Mononuclear cell (primary cell): ENCODE data around the gene FADS2. TPM values are rescaled to one million over a fixed set of nuclear protein-coding genes. Genes with fewer than 3 reads are reported as not detected.

Experiments
- H3K27me3 ChIP-seq: 2 replicates; pipeline ENCODE4 v1.6.0; 2011; ENCODE audit warnings: low read length, control low read depth; ENCODE audit not compliant: insufficient read depth
- H3K4me1 ChIP-seq: 2 replicates; pipeline ENCODE4 v1.5.1; 2011; ENCODE audit warnings: mild to moderate bottlenecking, low read length, control low read depth; ENCODE audit not compliant: insufficient read depth
- H3K4me3 ChIP-seq: 2 replicates; pipeline ENCODE4 v1.5.1; 2011; ENCODE audit warnings: mild to moderate bottlenecking, low read length, moderate library complexity
- H3K9me3 ChIP-seq: 2 replicates; pipeline ENCODE4 v1.5.1; 2011; ENCODE audit warnings: low read depth, mild to moderate bottlenecking, control low read depth, low read length
- total RNA-seq: library from RNA; depleted of rRNA; stranded (reverse); fragments of >200 nt; gene quantifications from one replicate; pipeline ENCODE4 v1.2.3, GENCODE V29; 2012

FADS2 gene
- total RNA-seq, 1 donor, result 12.8 TPM

DNA sequence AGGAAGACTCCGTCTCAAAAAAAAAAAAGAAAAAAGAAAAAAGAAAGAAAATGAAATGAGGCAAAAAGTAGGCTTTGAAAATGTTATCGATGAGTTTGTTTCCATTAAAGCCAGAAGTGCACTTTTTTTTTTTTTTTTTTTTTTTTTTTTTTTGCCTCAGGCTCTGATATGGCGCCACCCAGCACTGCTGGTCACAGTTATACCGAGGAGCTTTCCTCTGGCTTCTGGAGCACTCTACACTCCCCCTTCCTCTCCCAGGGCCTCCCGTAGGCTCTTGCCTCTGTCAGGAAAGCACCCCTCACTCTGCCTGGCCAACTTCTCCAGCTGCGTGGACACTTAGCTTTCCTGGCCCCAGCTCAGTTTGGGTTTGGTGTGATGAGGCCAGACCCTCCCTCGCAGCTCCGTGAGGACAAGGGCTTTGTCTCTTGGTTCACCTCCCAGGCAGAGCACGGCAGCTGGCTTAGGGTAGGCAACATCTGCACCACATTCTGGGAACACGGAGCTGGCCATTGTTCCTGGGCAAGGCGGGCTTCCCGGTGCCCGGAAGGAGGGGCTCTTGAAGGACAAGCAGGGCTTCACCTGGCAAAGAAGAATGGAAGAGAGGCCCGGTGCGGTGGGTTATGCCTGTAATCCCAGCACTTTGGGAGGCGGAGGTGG lies 16.9 kb downstream of the FADS2 start:
- H3K9me3 ChIP-seq, result no peaks in the 10 kb centered on the region
- H3K27me3 ChIP-seq, result no peaks in the 10 kb centered on the region
- H3K4me3 ChIP-seq, result no peak overlapping the region
- no peaks in the 10 kb centered on the region for H3K4me1 ChIP-seq

- no peak overlapping the region for H3K4me3 ChIP-seq
- H3K9me3 ChIP-seq, result no peaks in the 10 kb centered on the region
- no peaks in the 10 kb centered on the region for H3K27me3 ChIP-seq
- no peaks in the 10 kb centered on the region for H3K4me1 ChIP-seq
Observed at GRCh38 chr11:61846362-61847020, 18.4 kb downstream of the FADS2 start.

DNA sequence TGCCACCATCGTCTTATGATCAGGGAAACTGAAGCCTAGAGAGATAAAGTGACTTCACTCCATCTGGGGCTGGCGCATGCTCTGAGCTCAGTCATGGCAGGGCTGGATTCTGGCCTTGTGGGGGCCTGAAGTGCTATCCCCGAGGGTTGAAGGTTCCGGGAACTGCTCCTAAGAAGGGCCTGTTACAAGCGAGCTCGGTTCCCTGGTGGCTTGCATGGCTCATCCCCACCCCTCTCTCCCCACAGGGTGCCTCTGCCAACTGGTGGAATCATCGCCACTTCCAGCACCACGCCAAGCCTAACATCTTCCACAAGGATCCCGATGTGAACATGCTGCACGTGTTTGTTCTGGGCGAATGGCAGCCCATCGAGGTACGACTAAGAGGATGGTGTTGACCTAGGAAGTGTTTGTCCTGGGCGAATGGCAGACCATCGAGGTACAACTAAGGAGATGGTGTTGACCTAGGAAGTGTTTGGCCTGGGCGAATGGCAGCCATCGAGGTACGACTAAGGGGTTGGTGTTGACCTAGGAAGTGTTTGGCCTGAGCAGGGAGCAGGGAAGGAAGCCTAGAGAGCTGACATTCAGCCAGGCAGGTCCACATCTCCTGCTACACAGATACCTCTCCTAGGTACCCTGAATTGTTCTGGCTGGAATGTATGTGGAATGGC lies 19.9 kb downstream of the FADS2 start:
- no peaks in the 10 kb centered on the region for H3K4me1 ChIP-seq
- no peaks in the 10 kb centered on the region for H3K9me3 ChIP-seq

DNA sequence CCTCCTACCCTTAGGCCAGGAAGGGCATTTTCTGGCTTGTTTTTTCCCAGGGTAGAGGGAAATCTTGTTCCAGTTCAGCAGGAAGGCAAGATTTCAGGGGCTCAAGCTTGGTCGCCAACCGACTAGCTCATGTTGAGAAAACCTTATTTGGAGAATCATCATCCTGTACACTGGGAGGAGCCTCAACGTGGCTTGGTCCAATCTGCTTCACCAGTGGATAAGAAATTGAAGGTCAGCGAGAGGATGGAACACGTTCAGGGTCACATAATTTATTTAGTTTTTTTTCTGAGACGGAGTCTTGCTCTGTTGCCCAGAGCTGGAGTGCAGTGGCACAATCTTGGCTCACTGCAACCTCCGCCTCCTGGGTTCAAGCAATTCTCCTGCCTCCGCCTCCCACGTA lies 20.5 kb downstream of the FADS2 start:
- Histone ChIP-seq H3K4me3 (no peak overlapping the region), H3K4me1 (no peaks in the 10 kb centered on the region), H3K9me3 (no peaks in the 10 kb centered on the region), H3K27me3 (no peaks in the 10 kb centered on the region)

More for the DNA sequence above, 19.9 kb downstream of the FADS2 start:
- Histone ChIP-seq H3K4me3 (no peak overlapping the region), H3K27me3 (no peaks in the 10 kb centered on the region)

DNA sequence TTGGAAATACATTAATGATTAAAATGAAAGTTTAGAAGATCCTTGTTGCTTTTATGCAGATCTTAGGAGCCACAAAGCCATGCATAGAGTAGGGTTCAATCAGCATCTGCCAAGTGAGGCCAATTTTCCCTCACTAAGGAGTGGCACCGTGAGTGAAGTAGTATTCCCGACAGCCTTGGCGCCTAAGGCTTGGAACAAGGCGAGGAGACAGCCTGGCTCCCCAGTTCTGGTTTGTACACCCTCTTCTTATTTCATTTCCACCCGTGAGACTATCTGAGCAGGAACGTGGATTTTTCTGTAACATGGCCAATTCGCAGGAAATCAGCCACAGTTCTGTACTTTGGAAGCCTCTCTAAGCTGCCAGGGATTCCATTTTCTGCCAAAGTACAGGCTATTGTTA lies 22.6 kb downstream of the FADS2 start:
- Histone ChIP-seq H3K9me3 (no peaks in the 10 kb centered on the region), H3K4me3 (no peak overlapping the region), H3K27me3 (no peaks in the 10 kb centered on the region), H3K4me1 (no peaks in the 10 kb centered on the region)

DNA sequence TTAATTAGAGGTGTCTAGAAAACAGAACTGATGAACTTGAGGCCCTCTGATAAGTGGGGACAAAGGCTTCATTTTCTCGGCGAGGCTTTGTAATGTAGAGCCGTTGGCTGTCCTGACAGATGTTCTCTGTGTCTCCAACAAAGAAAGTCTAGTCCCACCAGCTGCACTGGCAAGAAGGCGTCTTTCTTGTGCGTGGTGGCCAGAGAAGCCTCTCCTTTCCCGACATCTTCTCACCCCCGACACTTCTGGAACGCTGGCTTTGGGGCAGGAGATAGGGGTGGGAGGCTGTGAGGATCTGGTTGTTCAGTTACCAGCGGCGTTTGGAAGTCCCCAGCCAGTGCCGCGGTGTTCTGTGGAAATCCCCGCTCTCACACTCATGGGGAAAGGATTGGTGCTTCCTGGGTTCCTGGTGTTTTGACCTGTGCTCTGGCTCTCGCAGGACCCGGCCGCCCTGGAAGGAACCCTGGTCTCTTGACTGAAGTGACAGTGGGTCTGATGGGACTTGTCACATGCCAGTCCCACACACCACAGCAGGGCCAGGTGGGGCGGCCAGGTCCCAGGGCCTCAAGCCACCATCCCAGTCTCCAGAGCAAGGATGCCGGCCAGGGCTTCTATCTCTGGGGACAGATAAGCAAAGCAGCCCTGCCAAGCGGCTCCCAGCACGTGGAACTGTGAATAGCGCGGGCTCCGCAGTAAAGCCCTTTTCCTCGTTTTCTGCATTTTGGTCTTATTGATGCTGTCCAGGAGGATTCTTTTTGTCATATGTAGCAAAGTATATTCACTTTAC lies 23.2 kb downstream of the FADS2 start:
- H3K27me3 ChIP-seq, result no peaks in the 10 kb centered on the region
- H3K4me1 ChIP-seq, result no peaks in the 10 kb centered on the region
- H3K4me3 ChIP-seq, result no peak overlapping the region
- H3K9me3 ChIP-seq, result no peaks in the 10 kb centered on the region

- Histone ChIP-seq H3K4me3 (no peak overlapping the region), H3K4me1 (no peaks in the 10 kb centered on the region), H3K9me3 (no peaks in the 10 kb centered on the region), H3K27me3 (no peaks in the 10 kb centered on the region)
Observed at GRCh38 chr11:61851900-61852295, 23.8 kb downstream of the FADS2 start.

DNA sequence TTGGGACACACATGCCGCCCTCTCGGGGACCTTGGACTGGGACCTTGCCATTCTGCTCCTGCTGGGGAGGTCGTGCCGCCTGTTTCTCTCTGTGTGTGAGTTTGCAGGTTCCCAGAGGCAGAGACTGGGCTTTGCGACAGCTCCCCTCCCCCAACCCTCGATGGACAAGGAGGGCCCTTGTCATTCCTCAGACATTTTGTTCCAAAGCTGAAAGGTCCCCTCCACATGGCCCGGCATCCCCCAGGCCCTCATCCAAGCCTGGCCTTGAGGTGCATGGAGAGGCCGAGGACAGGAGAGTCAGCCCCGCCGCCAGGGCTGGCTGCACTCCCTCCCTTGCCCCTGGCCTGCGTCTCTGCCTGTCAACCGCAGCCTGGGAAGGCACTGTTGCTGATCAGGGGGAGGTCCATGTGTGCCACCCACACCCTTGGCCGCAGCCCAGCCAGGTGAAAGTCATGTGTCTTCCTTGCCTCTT lies 25.6 kb downstream of the FADS2 start:
- Histone ChIP-seq H3K4me3 (no peak overlapping the region), H3K9me3 (no peaks in the 10 kb centered on the region), H3K4me1 (no peaks in the 10 kb centered on the region), H3K27me3 (no peaks in the 10 kb centered on the region)

DNA sequence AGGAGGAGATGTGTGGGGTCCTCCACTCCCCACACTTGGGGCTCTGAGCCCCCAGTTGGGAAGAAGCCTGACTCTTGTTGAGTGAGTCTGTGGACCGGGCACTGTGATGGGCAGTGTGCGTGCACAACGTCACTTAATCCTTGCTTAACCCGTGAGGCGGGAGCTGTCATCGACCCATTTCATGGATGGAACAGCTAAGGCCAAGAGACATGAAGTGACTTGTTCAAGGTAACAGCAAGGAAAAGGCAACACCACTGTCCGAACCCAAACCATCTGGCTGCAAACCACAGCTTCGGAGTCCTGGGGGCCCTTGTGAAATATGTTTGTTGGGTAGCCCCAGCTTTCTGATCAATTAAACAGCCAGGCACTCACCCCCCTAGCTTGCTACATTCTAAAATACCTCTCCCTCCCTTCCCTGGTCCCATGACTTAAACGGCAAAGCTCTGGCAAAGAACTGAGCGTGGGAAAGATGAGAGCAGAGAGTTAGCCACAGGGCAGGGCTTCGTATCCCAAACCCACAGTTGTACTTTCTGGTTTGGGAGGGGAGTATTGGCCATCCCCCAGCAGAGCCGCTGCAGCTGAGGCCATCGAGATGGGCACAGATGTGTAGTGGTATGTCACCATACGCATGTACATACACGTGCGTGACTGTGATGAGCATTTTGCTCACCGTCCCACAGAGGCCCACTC lies 26.3 kb downstream of the FADS2 start:
- H3K4me3 ChIP-seq, result no peak overlapping the region
- H3K4me1 ChIP-seq, result no peaks in the 10 kb centered on the region
- no peaks in the 10 kb centered on the region for H3K27me3 ChIP-seq
- no peaks in the 10 kb centered on the region for H3K9me3 ChIP-seq

GRCh38 chr11:61854966-61855714 lies 27.0 kb downstream of the FADS2 start:
- H3K4me3 ChIP-seq, result no peak overlapping the region
- no peaks in the 10 kb centered on the region for H3K27me3 ChIP-seq
- no peaks in the 10 kb centered on the region for H3K4me1 ChIP-seq
- no peaks in the 10 kb centered on the region for H3K9me3 ChIP-seq

- Histone ChIP-seq H3K4me1 (no peaks in the 10 kb centered on the region), H3K27me3 (no peaks in the 10 kb centered on the region), H3K4me3 (no peak overlapping the region), H3K9me3 (no peaks in the 10 kb centered on the region)
Observed at GRCh38 chr11:61855939-61856680, 28.0 kb downstream of the FADS2 start.

DNA sequence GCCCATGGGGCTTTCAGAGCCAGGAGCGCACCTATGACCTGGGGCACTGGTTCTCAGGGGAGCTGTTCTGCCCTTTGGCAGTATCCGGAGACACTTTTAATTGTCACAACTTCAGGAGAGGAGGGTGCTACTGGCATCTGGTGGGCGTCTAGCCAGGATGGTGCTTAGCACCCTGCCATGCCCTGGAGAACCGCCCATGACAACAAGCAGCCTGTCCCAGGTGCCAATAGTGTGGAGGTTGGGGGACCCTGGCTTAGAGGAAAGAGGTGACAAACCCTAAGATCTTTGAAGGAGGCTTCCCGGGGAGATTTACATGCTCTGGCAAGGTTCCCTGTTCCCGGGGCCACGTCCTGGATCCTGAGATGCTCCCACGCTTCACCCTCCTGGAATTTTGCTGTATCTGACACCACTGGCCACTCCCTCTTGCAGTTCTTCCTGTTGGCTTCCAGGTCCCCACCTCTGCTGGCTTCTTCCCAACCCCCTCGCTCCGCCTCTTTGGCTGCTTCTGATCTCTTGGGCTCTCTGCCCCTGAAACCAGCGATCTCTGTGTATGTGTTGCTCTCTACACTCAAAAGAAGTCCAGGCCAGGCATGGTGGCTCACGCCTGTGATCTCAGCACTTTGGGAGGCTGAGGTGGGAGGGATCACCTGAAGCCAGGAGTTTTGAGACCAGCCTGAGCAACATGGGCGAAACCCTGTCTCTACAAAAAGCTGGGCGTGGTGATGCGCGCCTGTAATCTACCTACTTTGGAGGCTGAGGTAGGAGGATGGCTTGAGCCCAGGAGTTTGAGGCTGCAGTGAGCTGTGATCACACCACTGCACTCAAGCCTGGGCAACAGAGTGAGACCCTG lies 32.2 kb downstream of the FADS2 start:
- H3K9me3 ChIP-seq, result no peaks in the 10 kb centered on the region
- H3K4me3 ChIP-seq, result no peak overlapping the region
- no peaks in the 10 kb centered on the region for H3K4me1 ChIP-seq
- H3K27me3 ChIP-seq, result no peaks in the 10 kb centered on the region

- no peak overlapping the region for H3K4me3 ChIP-seq
- no peaks in the 10 kb centered on the region for H3K4me1 ChIP-seq
- H3K9me3 ChIP-seq, result no peaks in the 10 kb centered on the region
- no peaks in the 10 kb centered on the region for H3K27me3 ChIP-seq
Observed at GRCh38 chr11:61861634-61862033, 33.5 kb downstream of the FADS2 start.
